ENCODE results near the gene OTP.
"Not testable (repeated sequence)": the region's sequence is repeated elsewhere in the genome, so short reads cannot be mapped to it uniquely, and the experiment has no call there.

OTP gene

GRCh38 chr5:77599679-77600078, 38.8 kb downstream of the OTP start:
- no peak for DNase-seq

GRCh38 chr5:77590347-77590746, 48.2 kb downstream of the OTP start:
- no peak for DNase-seq

GRCh38 chr5:77588175-77588574, 50.3 kb downstream of the OTP start:
- DNase-seq = no peak

GRCh38 chr5:77586101-77586500, 52.4 kb downstream of the OTP start:
- DNase-seq = no peak

- not testable (repeated sequence) for DNase-seq
Measured at GRCh38 chr5:77582143-77582542, 56.4 kb downstream of the OTP start.
